GM12878 (cell line): ENCODE results near the gene MYO3A. TPM values are rescaled to one million over a fixed set of nuclear protein-coding genes. Genes with fewer than 3 reads are reported as not detected.

Experiments
- ATAC-seq: fragments of 200-7000 bp; cut with Tn5 transposase; 3 replicates; pipeline ENCODE4 v1.9.1; 2020; ENCODE audit warnings: mild to moderate bottlenecking, moderate library complexity
- BruUV-seq: library from RNA; stranded (reverse); fragments of 400-500 nt; replicated peaks from 2 replicates; lab custom pipeline; 2021; lab: Mats Ljungman, UMichigan
- CTCF ChIA-PET: fragments of 300-600 bp; sonication (Branson Sonifier 250); formaldehyde crosslinking; extraction: SDS; loops from one replicate; lab custom pipeline; 2021; ENCODE audit warnings: inconsistent platforms; lab: Yijun Ruan, JAX
- POLR2A ChIA-PET: fragments of 350-600 bp; formaldehyde crosslinking; extraction: SDS; loops from one replicate; lab custom pipeline; 2021; ENCODE audit warnings: inconsistent platforms; lab: Charles Lee
- RAD21 ChIA-PET: fragments of 300-600 bp; sonication (Branson Sonifier 250); formaldehyde crosslinking; loops from one replicate; lab custom pipeline; 2023; ENCODE audit warnings: antibody characterized with exemption; ENCODE audit not compliant: unreplicated experiment; lab: Charles Lee
- SMC1A ChIA-PET: fragments of 300-600 bp; sonication (Branson Sonifier 250); formaldehyde crosslinking; loops from one replicate; lab custom pipeline; 2023; ENCODE audit not compliant: unreplicated experiment, uncharacterized antibody; lab: Charles Lee
- DNase-seq: peaks from one replicate; pipeline ENCODE4 v3.0.0-alpha.2; 2011; ENCODE audit warnings: low read depth, low spot score
- FAIRE-seq: peaks from 3 replicates; lab custom pipeline; 2011; peaks lifted over from hg19 to GRCh38; lab: Jason Lieb, UNC
- H2AFZ ChIP-seq: 2 replicates; pipeline ENCODE4 v1.6.0; 2011; ENCODE audit warnings: low read depth, low read length, control low read depth; ENCODE audit not compliant: control insufficient read depth
- H3K27ac ChIP-seq: 2 replicates; pipeline ENCODE4 v1.5.1; 2011; ENCODE audit warnings: control low read depth; ENCODE audit not compliant: control insufficient read depth, insufficient read depth
- H3K27me3 ChIP-seq, 2 experiments: replicated peaks in 1 of 2; 2 replicates each; pipeline versions ENCODE4 v1.6.0 to v1.6.1; 2011; ENCODE audit warnings: low read length in 1 of 2; ENCODE audit not compliant: control insufficient read depth in 2 of 2, insufficient read depth in 2 of 2
- H3K36me3 ChIP-seq, 2 experiments: 2 replicates each; pipeline ENCODE4 v1.5.1; 2011; ENCODE audit warnings: low read length in 1 of 2; ENCODE audit not compliant: control insufficient read depth in 2 of 2, insufficient read depth in 2 of 2
- H3K4me1 ChIP-seq: 2 replicates; pipeline ENCODE4 v1.6.1; 2011; ENCODE audit warnings: mild to moderate bottlenecking, low read length, moderate library complexity, mixed read lengths; ENCODE audit not compliant: control insufficient read depth, insufficient read depth
- H3K4me2 ChIP-seq: 2 replicates; pipeline ENCODE4 v1.6.0; 2011; ENCODE audit warnings: control low read depth; ENCODE audit not compliant: control insufficient read depth, insufficient read depth
- H3K4me3 ChIP-seq: fragments of 200-600 bp; sonication (generic); 2 replicates; pipeline ENCODE4 v1.5.1; 2016
- H3K79me2 ChIP-seq: 2 replicates; pipeline ENCODE4 v1.6.0; 2011; ENCODE audit warnings: low read length; ENCODE audit not compliant: control insufficient read depth, insufficient read depth
- H3K9ac ChIP-seq: 2 replicates; pipeline ENCODE4 v1.8.0; 2011; ENCODE audit warnings: low read length, control low read depth, mixed read lengths; ENCODE audit not compliant: control insufficient read depth, insufficient read depth
- H3K9me3 ChIP-seq: replicated peaks from 3 replicates; pipeline ENCODE4 v1.5.1; 2011; ENCODE audit warnings: mild to moderate bottlenecking, low read length; ENCODE audit not compliant: control insufficient read depth, insufficient read depth
- H4K20me1 ChIP-seq: 2 replicates; pipeline ENCODE4 v1.6.0; 2011; ENCODE audit not compliant: control insufficient read depth, insufficient read depth
- ETV6 ChIP-seq, 2 experiments: fragments of 450-650 bp in 1 of 2; IDR thresholded peaks in 1 of 2; conservative IDR thresholded peaks in 1 of 2; 2 replicates each; pipeline ENCODE4 v1.6.1; 2014; ENCODE audit warnings: antibody characterized with exemption in 1 of 2, borderline replicate concordance in 1 of 2, low read depth in 1 of 2, mild to moderate bottlenecking in 1 of 2, moderate library complexity in 1 of 2
- GATAD2B ChIP-seq: fragments of 450-650 bp; conservative IDR thresholded peaks from 2 replicates; pipeline ENCODE4 v1.6.1; 2017; ENCODE audit warnings: low read depth, mild to moderate bottlenecking, moderate library complexity
- HDAC6 ChIP-seq: fragments of 200-600 bp; sonication (generic); IDR thresholded peaks from one replicate; pipeline ENCODE4 v1.8.0; 2017; ENCODE audit warnings: antibody characterized with exemption; ENCODE audit not compliant: unreplicated experiment
- MEF2A ChIP-seq: IDR thresholded peaks from 2 replicates; pipeline ENCODE4 v1.6.1; 2011; ENCODE audit warnings: low read depth, mild to moderate bottlenecking, low read length, moderate library complexity; ENCODE audit not compliant: insufficient read depth
- MXI1 ChIP-seq: fragments of 150-350 bp; IDR thresholded peaks from 2 replicates; pipeline ENCODE4 v1.6.1; 2011; ENCODE audit warnings: low read depth, mild to moderate bottlenecking, inconsistent platforms, low read length, improper control_type of control experiment
- NBN ChIP-seq: fragments of 450-650 bp; IDR thresholded peaks from 2 replicates; pipeline ENCODE4 v1.6.1; 2016
- PAX8 ChIP-seq: fragments of 450-650 bp; IDR thresholded peaks from 2 replicates; pipeline ENCODE4 v1.6.1; 2017; ENCODE audit warnings: mild to moderate bottlenecking, moderate library complexity
- RAD51 ChIP-seq: fragments of 450-650 bp; IDR thresholded peaks from 2 replicates; pipeline ENCODE4 v1.6.1; 2016; ENCODE audit warnings: moderate library complexity, mild to moderate bottlenecking, inconsistent platforms
- RBBP5 ChIP-seq: fragments of 200-600 bp; sonication (generic); conservative IDR thresholded peaks from 2 replicates; pipeline ENCODE4 v1.6.1; 2016
- SMAD5 ChIP-seq: IDR thresholded peaks from 2 replicates; pipeline ENCODE4 v1.6.1; 2016; ENCODE audit warnings: antibody characterized with exemption, low read depth
- SP1 ChIP-seq: IDR thresholded peaks from one replicate; pipeline ENCODE4 v1.6.1; 2011; ENCODE audit warnings: low read depth, low read length
- SPI1 ChIP-seq: IDR thresholded peaks from 2 replicates; pipeline ENCODE4 v1.6.1; 2011; ENCODE audit warnings: low read depth, mild to moderate bottlenecking, low read length, moderate library complexity, borderline replicate concordance; ENCODE audit not compliant: insufficient read depth
- SREBF2 ChIP-seq: IDR thresholded peaks from 2 replicates; pipeline ENCODE4 v1.6.1; 2012; ENCODE audit warnings: mild to moderate bottlenecking, low read length
- SRF ChIP-seq, 2 experiments: IDR thresholded peaks; 2 replicates each; pipeline ENCODE4 v1.6.1; 2011; ENCODE audit warnings: low read depth in 2 of 2, low read length in 2 of 2, mild to moderate bottlenecking in 1 of 2, moderate library complexity in 1 of 2
- TBL1XR1 ChIP-seq: IDR thresholded peaks from 2 replicates; pipeline ENCODE4 v1.6.1; 2012; ENCODE audit warnings: low read depth, low read length, improper control_type of control experiment
- TCF7 ChIP-seq: IDR thresholded peaks from 2 replicates; pipeline ENCODE4 v1.6.1; 2014; ENCODE audit warnings: antibody characterized with exemption, borderline replicate concordance
- ZNF384 ChIP-seq: IDR thresholded peaks from 2 replicates; pipeline ENCODE4 v1.6.1; 2012; ENCODE audit warnings: low read depth, mild to moderate bottlenecking, low read length, improper control_type of control experiment, borderline replicate concordance
- WGBS: methylation state at CpG from one replicate; pipeline ENCODE4 v1.1.6; 2016; ENCODE audit warnings: low lambda C conversion rate; ENCODE audit not compliant: insufficient replicate concordance, insufficient coverage; ENCODE audit errors: missing lambda C conversion rate; 5-methylcytosine and 5-hydroxymethylcytosine counted together
- in situ Hi-C: fragments of 300-500 bp; cut with MboI; formaldehyde crosslinking; loops from 9 replicates; pipeline ENCODE4 v1.14.3; 2018; ENCODE audit warnings: mixed read lengths
- intact Hi-C: fragments of 100-400 bp; cut with micrococcal nuclease; formaldehyde crosslinking; loops from one replicate; pipeline ENCODE4 v1.14.2; 2022; ENCODE audit not compliant: unreplicated experiment
- polyA plus RNA-seq, 11 experiments: library from polyadenylated mRNA; depleted of rRNA in 4 of 11; unstranded in 6 of 11; stranded (reverse) in 5 of 11; fragments of >200 nt; fragmentation: Nextera tagmentation in 4 of 11; fragmentation: Illumina TruSeq in 1 of 11; extraction: Ambion mirVana in 4 of 11; extraction: Trizol in 1 of 11; gene quantifications; 1 replicate in 1 of 11; 2 replicates in 10 of 11; pipeline versions ENCODE4 v1.2.1 to v1.2.3, GENCODE V29; 2011 to 2016; ENCODE audit warnings: inconsistent platforms in 2 of 11, missing spikeins in 2 of 11, low read depth in 1 of 11
- total RNA-seq, 4 experiments: library from RNA; depleted of rRNA in 3 of 4; stranded (reverse); fragments of >200 nt in 3 of 4; fragmentation: Illumina TruSeq in 1 of 4; extraction: Trizol in 1 of 4; gene quantifications; 2 replicates each; pipeline versions ENCODE4 v1.2.1 to v1.2.3, GENCODE V29; 2013 to 2021
- TF ChIP-seq, protein P1 (sequence below): IDR thresholded peaks from 2 replicates; pipeline ENCODE4 v1.6.1; 2011; ENCODE audit warnings: low read depth, mild to moderate bottlenecking, low read length, moderate library complexity, borderline replicate concordance; ENCODE audit errors: extremely low read depth
- TF ChIP-seq, protein P2 (sequence below): fragments of 450-650 bp; formaldehyde crosslinking; IDR thresholded peaks from 2 replicates; pipeline ENCODE4 v1.4.0; 2022; ENCODE audit warnings: mild to moderate bottlenecking, moderate library complexity
- TF ChIP-seq, protein P3 (sequence below): fragments of 450-650 bp; IDR thresholded peaks from 2 replicates; pipeline ENCODE4 v1.6.1; 2014; ENCODE audit warnings: mild to moderate bottlenecking

The MYO3A gene
- total and polyA plus RNA-seq, 10 of the 15 experiments (the other 5 are each of a cell fraction or from before 2014, with no cell fraction given), result not detected

DNA sequence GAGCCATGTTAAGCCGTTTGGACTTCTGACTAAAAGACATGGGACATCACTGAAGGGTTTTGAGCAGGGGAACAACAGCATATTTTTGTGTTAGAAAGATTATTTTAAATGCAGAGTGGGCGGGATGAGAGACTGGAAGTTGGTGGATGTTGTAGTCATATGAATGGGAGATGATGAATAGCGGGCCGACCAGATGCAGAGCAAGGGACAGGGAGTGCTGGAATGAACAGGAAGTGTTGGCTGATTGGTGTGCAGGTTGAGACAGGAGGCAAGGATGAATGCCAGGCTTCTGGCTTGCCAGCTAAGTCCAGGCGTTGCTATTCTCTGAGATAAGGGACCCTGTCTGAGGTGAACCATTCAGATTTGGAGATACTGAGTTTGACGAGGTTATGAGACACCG is 320.6 kb downstream of the MYO3A start (continued):
- TF ChIP-seq HDAC6 (no peak), SMAD5 (no peak), ETV6 (conservative IDR thresholded peaks at IDR 0.05 in 1 of 2, IDR thresholded peaks at IDR 0.05 in 1 of 2; ENCODE audit: borderline replicate concordance in 1 of 2, low read depth in 1 of 2) (no peak), MEF2A (no peak), SP1 (no peak)
- TF ChIP-seq, protein P1, sequence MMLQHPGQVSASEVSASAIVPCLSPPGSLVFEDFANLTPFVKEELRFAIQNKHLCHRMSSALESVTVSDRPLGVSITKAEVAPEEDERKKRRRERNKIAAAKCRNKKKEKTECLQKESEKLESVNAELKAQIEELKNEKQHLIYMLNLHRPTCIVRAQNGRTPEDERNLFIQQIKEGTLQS, result no peak
- TF ChIP-seq, all 136 proteins: peak for 0

DNA sequence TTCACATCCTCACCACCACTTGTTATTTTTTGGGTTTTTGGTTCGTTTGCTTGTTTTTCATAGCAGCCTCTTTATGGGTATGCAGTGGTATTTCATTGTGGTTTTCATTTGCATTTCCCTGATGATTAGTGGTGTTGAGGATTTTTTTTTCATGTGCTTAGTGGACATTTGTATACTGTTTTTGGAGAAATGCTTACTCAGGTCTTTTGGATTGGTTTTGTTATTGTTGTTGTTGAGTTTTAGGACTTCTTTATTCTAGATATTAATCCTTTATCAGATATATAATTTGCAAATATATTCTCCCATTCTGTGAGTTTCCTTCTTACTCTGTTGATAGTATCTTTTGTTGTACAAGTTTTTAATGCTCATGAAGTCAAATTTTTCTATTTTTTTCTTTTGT is 325.3 kb downstream of the MYO3A start:
- ATAC-seq (no peak), DNase-seq (no peak), FAIRE-seq (no peak)
- no peak overlapping the region for H2AFZ ChIP-seq
- intact Hi-C loops (no loop called here), in situ Hi-C loops (no loop called here)
- H3K27ac ChIP-seq, result no peak overlapping the region
- no peaks in the 10 kb centered on the region for H3K79me2 ChIP-seq
- WGBS, result 0% methylated on average over 1 of the region's 1 CpG
- no TSS peak for BruUV-seq
- H3K27me3 ChIP-seq, result no peaks in the 10 kb centered on the region
- H3K9ac ChIP-seq, result no peak overlapping the region
- H3K36me3 ChIP-seq, result no peaks in the 10 kb centered on the region
- H4K20me1 ChIP-seq, result no peaks in the 10 kb centered on the region
- RAD21 ChIA-PET, result no interaction called here
- SMC1A ChIA-PET, result no interaction called here
- CTCF ChIA-PET, result no interaction called here
- no peaks in the 10 kb centered on the region for H3K4me1 ChIP-seq
- H3K4me3 ChIP-seq, result no peak overlapping the region
- H3K4me2 ChIP-seq, result no peak overlapping the region
- POLR2A ChIA-PET, result no interaction called here
- H3K9me3 ChIP-seq, result no peaks in the 10 kb centered on the region
- TF ChIP-seq GATAD2B (no peak), RAD51 (no peak), MXI1 (no peak), TCF7 (no peak), MEF2A (no peak), PAX8 (no peak), RBBP5 (no peak), TBL1XR1 (no peak), SREBF2 (no peak), SPI1 (no peak), NBN (no peak), ZNF384 (no peak), SRF (IDR thresholded peaks at IDR 0.05; ENCODE audit: low read depth in 2 of 2, low read length in 2 of 2) (no peak)
- TF ChIP-seq, protein P2, sequence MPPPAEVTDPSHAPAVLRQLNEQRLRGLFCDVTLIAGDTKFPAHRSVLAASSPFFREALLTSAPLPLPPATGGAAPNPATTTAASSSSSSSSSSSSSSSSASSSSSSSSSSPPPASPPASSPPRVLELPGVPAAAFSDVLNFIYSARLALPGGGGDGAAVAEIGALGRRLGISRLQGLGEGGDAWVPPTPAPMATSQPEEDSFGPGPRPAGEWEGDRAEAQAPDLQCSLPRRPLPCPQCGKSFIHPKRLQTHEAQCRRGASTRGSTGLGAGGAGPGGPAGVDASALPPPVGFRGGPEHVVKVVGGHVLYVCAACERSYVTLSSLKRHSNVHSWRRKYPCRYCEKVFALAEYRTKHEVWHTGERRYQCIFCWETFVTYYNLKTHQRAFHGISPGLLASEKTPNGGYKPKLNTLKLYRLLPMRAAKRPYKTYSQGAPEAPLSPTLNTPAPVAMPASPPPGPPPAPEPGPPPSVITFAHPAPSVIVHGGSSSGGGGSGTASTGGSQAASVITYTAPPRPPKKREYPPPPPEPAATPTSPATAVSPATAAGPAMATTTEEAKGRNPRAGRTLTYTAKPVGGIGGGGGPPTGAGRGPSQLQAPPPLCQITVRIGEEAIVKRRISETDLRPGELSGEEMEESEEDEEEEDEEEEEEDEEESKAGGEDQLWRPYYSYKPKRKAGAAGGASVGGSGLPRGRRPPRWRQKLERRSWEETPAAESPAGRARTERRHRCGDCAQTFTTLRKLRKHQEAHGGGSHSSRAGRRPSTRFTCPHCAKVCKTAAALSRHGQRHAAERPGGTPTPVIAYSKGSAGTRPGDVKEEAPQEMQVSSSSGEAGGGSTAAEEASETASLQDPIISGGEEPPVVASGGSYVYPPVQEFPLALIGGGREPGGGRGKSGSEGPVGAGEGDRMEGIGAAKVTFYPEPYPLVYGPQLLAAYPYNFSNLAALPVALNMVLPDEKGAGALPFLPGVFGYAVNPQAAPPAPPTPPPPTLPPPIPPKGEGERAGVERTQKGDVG (CRISPR knock-in tag), result no peak
- TF ChIP-seq, protein P1, result no peak
- TF ChIP-seq, protein P3, sequence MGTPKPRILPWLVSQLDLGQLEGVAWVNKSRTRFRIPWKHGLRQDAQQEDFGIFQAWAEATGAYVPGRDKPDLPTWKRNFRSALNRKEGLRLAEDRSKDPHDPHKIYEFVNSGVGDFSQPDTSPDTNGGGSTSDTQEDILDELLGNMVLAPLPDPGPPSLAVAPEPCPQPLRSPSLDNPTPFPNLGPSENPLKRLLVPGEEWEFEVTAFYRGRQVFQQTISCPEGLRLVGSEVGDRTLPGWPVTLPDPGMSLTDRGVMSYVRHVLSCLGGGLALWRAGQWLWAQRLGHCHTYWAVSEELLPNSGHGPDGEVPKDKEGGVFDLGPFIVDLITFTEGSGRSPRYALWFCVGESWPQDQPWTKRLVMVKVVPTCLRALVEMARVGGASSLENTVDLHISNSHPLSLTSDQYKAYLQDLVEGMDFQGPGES, result no peak
